ENCODE results near the gene LRIT3.

LRIT3 gene, protein sequence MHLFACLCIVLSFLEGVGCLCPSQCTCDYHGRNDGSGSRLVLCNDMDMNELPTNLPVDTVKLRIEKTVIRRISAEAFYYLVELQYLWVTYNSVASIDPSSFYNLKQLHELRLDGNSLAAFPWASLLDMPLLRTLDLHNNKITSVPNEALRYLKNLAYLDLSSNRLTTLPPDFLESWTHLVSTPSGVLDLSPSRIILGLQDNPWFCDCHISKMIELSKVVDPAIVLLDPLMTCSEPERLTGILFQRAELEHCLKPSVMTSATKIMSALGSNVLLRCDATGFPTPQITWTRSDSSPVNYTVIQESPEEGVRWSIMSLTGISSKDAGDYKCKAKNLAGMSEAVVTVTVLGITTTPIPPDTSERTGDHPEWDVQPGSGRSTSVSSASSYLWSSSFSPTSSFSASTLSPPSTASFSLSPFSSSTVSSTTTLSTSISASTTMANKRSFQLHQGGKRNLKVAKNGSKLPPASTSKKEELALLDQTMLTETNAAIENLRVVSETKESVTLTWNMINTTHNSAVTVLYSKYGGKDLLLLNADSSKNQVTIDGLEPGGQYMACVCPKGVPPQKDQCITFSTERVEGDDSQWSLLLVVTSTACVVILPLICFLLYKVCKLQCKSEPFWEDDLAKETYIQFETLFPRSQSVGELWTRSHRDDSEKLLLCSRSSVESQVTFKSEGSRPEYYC

DNA sequence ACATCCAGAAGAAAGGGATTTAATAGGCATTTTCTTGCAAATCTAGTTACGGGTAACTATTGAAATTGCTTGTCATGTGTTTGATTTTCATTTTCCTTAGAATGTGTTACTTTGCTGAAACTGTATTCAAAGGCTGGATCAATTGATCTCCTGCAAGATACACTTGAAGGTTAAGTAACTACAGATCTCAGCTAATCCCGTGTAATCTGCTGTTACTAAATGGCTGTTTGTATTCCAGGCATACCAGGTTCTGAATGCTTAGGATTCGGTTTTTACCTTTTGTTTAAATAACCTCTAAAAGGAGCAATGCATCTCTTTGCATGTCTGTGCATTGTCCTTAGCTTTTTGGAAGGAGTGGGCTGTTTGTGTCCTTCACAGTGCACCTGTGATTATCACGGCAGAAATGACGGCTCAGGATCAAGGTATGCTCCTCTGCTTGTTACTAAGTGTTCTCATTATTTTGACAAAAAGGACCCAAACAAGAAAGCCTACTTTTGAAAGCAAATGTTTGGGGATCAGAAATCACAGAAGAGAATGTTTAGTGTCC is at the start of gene LRIT3:
Gene LRIT3 (plus strand): TSS at position 212 of the 547 bp plus-strand sequence. CDS start 95 bp downstream, at position 307.
- DNase-seq = no peak

DNA sequence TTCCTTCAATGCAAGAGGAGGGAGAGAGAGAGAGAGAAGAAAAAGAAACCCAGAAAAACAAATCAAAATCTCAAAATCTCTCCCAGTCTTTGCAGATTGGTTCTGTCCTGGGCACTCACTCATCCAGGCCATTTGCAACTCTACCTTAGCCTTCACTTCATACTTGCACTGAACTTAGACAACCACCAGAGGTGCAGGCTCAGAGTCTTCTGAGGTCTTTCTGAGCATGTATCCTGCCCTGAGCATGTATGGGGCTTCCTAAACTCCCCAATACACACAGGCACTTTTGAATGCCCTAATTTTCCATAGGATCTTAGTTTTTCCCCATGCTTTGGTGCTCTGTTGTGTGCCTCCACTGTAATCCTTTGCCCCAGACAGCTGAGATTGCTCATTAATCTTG is 49.0 kb upstream of the LRIT3 start:
- no peak for DNase-seq

DNA sequence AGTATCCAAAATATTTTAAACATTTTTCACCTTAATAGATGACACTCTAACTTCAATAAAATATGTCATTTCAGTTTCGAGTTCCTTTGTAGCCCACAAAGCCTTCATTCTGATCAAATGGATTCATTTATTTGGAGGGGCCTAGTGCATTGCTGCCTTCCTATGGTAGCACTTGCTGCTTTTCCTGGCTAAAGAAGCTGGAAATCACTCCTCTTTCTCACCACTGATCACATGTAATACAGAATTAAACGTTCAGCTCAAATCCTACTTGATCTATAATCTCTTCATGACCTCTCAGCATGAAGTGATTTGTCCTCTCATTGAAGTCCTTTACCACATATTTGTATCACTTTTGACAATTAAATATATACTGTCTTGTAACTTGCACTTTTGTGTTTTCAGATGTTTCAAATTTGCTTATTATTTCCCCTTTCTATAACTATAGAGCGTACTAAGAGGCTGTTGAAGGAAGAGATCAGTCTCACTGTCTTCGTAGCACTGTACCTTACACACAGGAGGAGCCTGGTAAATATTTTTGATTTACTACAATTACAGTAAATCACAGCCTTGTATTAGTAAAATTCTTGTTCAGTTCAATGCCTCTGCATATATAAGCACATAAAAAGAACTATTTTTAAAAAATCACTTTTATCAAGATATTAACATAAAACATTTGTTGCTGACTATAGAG is 46.7 kb upstream of the LRIT3 start:
- DNase-seq = no peak

DNA sequence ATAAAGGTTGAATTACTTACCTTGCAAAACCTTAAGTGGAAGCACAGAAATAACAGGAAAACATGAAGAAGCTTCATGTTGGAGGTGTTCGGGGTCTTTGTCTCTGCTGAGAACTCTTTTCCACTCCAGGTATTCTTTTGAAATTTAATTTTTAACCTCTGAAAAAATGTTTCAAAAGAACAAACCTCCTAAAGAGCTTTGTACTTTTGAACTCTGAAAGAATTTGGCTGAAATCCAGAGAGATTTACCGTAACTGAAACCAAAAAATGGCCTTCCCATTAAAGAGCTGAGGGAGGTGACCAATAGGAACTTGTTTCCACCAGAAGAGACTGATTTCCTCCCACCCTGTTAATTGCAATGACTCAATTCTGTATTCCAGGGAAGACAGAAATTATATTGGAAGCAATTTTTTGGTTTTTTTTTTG is 46.0 kb upstream of the LRIT3 start, which contains the start of gene CFI:
Gene CFI (minus strand): TSS at position 105 of the 425 bp plus-strand sequence. CDS start 28 bp downstream, at position 77.
- DNase-seq = no peak

DNA sequence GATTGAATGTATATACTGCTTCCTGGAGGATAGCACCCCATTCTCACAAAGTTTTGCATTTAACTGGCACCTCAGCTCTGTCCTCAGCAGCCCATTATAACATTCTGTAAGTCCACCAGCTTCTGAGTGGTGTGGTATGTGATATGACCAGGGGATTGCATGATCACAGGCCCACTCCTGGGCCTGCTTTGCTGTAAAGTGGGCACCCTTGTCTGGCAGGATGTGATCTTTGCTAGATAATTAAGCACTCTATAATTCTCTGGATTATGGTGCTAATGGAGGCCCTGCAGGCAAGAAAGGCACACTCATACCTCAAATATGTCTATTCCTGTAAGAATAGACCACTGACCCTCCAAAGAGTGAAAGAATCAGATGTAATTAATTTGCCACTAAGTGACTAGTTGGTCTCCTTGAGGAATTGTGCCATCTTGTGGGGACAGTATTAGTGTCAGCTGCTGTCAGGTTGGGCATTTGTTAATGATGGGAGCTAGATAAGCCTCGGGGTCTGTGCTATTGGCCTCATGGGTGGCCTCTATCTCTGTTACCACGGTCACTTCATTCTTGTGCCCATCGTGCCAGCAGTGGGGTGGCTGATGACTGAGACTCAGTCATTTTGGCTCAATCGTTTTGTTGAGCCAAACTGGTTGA is 43.9 kb upstream of the LRIT3 start:
- DNase-seq = no peak

DNA sequence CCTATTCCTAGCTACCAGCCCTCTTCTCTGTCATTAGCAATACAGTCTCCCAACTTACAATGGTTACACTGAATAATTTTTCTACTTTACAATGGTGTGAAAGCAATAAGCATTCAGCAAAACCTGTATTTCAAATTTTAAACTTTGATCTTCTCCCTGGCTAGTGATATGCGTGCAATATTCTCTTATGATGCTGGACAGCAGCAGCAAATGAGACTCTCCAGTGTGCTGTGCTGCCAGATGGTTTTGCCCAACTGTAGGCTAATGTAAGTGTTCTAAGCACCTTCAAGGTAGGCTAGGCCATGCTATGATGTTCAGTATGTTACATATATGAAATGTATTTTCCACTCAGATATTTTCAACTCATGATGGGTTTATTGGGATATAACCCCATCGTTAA is 38.3 kb upstream of the LRIT3 start:
- no peak for DNase-seq

DNA sequence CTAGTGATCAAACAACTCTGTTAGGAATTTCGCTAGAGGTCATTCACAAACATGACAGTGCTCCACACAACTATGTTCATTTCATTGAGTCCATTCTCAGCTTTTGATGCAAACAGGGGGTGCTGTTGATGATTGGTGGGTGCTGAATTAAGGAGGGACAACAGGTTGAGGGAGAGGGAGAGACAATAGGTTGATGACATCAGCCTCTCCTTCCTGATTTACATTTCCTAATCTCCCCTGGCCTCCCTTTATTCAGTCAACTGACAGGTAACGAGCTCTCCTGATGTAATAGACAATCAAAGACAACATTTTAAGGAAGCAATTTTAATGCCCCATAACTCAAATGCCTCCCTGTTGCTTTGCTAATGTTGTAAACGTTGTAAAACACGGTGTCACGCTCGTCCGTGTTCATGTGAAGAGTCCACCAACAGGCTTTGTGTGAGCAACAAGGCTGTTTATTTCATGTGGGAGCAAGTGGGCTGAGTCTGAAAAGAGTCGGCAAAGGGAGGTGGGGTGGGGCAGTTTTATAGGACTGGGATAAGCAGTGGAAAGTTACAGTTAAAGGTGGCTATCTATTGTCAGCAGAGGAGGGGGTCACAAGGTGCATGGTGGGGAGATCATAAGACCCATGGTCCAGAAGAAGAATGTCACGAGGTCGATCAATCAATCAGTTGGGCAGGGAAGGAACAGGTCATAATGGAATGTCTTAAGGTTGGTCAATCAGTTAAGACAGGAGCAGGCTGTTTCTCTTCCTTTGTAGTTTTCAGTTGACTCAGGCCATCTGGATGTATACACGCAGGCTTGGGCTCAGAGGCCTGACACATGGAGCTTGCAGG is 37.1 kb upstream of the LRIT3 start:
- DNase-seq = no peak

DNA sequence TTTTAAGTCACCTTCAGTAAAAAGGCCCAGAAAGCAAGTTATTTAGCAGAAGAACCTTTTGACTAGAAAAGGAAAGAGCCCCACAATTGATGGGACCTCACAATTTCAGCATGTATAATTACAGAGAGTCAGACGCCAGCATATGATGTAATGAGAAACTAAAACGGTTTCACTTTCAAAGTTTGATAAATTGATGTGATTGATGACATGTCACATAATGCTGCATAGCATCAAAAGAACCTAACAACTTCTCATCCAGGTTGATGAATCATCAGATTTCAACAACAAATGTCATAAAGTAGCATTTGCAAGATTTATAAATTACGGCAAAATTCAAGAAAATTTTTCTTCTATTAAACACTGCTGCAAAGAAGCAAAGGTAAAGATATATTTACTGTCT is 36.2 kb upstream of the LRIT3 start:
- DNase-seq = no peak

DNA sequence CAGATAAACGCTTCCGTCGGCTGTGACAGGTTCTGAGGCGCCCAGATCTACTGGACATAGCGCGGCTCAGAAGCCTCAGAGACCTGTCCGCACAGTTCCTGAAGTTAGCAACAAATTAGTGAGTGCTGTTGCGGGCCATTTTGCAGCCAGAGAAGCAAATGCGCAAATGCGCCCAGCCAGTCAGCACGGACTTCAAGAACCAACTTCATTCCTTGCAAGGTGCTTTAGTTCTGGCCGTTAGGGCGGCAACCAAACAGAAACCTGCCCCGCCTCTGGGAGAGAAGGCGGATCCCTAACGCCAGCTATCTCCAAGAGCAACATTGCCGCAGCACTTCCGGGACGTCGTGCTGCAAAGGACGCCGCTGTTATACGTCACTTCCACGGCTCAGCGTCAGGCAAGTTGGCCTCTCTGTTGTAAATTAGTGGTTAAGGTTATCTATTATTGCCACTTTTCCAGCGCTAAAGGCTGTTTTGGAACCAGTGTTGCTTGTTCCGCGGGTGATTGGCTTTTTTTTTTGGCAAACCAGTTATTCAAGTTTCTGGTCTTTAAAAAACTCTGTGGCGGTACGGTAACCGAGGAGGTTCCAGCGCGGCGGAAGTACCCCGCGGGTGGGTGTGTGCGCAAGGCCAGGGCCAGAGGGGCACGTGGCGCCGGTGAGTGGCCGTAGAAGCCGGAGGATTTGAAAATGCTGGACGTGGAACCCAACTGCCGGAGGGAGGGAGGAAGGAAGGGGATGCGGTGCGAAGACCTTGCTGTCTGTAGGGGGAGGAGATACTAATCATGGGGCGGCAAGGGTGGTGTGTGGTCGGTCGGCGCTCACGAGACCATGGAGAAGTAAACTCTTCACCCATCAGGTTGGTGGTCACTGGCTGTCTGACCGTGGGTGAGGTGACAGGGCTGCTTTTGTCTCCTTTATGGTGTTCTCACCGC is 32.5 kb upstream of the LRIT3 start, which contains the start of gene GAR1:
Gene GAR1 (plus strand): TSS at position 612 of the 931 bp plus-strand sequence. CDS start 403 bp downstream, outside the sequence.
- peak; percentile 91 for DNase-seq

DNA sequence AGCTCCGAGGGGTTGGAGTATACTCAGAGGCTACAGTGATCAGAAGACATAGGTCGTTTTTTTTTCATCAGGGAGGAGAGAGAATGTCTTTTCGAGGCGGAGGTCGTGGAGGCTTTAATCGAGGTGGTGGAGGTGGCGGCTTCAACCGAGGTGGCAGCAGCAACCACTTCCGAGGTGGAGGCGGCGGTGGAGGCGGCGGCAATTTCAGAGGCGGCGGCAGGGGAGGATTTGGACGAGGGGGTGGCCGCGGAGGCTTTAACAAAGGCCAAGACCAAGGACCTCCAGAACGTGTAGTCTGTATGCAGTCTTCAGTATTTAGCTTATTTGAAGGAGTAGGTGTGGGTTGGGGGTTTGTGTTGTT is 31.8 kb upstream of the LRIT3 start:
- DNase-seq = peak; percentile 38

DNA sequence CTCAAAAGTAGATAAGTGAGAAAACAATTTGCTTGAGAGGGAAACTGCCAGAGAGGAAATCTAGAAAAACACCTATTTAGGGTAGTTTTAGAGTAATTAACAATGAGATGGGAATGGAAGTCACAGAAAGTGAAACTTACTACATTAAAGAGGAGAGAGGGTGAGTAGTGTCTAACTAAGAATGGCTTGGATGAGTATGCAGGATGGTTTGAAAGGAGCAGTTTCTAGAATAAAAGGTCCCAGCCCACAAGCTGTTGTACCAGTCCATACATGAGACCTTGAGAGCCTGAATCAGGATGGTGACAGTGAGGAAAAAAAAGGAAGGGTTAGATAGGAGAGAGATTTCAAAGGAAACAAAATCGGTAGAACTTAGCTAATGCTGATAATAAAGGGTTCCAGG is 31.0 kb upstream of the LRIT3 start:
- DNase-seq = peak; percentile 3

DNA sequence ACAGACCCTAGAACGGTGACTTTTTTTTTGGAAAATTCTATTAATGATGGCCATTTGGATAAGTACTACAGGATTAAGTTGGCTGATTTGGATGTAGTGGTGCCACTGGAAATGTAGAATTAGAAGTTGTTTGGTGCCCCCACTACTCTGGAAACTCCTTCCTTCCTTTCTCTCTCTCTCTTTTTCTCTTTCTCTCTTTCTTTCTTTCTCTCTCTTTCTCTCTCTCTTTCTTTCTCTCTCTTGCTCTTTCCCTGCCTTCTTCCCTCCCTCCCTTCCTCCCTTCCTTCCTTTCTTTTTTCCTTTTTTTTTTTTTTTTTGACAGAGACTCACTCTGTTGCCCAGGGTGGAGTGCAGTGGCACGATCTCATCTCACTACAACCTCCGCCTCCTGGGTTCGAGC is 29.6 kb upstream of the LRIT3 start:
- DNase-seq = no peak

DNA sequence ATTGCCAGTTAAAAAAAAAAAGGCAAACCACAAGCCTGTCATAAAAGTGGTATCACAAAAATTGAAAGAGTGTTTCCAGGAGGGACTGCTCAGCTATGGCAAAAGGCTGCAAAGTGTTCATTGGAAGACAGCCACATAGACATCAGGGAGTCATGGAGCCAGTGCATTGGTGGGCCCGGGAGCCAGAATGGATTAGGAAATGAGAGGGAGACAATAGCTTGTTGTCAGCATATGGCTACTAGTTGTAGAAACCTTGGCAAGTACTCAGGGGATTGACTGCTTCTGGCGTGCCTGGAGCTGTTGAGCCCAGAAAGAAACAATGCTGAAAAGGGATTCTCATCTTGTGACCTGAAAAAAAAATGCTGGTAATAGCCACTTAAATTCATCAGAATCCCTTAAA is 27.3 kb upstream of the LRIT3 start:
- DNase-seq = no peak

DNA sequence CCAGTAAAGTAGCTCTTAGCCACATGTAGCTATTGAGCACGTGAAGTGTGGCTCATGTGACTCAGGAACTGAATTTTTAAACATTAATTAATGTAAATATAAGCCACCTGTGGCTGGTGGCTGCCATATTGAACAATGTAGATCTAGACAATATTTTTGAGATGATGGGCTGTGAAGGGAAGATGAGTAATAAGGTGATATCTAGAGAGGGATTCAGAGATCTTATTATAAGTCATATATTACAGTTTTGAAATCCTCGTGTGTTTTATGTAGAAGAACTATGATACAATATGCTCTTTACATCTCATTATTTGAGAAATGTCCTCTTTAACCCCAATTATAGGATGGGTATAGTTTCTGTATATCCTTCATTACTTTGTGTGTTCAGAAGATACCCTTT is 26.7 kb upstream of the LRIT3 start:
- peak; percentile 4 for DNase-seq

DNA sequence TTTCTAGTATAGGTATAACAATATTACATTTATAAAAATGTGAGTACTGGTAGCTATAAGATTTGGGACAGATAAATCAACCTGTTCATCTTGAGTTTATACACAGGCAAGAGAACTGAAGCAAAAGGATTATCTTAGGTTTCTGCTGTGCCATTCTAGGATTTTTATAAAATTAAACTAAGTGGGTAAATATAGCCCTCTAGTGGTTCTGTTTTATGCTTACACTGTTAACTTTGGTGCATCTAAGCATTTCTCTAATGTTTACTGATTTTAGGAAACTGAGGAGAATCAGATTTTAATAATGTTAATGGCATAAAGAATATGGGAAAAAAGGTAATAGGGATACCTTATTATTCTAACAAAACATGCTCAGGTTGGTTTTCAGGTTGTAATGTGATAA is 21.2 kb upstream of the LRIT3 start:
- no peak for DNase-seq

DNA sequence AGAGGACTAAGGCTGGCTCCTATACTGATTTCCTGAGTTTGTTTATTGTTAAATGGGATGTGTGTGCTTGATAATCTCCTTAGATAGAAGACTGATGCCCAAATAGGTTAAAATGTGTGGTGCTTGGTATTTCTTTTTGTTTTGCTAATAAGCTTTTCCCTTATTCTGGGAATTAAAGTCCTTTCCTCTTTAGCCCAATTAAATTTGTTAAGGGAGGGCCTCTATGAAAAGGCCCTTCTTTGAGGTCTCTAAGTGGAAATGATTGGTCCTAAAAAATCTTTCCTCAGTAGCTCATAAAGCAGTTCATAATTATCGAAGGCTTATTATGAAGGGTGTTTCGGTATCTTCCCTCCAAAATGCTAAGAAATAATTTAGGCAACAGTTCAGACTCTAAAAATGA is 20.2 kb upstream of the LRIT3 start, which contains the start of gene RRH:
Gene RRH (plus strand): TSS at position 301 of the 400 bp plus-strand sequence. CDS start 56 bp downstream, at position 357.
- no peak for DNase-seq

DNA sequence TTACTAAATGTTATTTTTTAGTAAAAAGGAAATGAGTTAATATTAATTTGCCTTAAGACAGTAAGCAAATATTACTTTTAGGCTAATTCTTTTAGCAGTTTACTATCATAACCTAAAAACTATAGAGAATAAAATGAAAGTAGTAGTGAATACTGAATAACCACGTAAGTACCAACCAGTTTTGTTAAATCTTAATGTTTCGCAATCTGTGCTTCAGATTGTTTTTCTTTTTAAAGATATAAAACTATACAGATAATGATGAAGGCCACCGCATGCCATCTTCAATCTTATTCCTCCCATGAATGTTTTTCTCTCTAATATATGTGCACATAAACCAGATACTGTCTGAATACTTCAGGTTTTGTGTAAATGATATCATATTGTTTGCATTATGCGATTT is 14.2 kb upstream of the LRIT3 start:
- DNase-seq = no peak

DNA sequence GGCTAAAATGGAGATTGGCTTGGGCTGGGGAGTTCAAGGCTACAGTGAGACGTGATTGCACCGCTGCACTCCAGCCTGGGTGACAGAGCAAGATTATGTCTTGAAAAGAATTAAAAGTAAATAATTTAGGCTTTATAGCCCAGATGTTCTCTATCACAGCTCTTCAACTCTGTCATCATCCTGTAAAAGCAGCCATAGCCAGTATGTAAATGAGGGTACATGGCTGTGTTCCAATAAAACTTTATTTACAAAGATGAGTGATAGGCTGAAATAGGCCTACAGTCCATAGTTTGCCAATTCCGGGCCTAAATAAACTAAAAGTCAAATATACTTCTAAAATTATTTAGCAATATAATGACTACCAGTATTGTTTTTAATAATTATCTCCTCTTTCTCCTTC is 10.9 kb upstream of the LRIT3 start:
- no peak for DNase-seq

DNA sequence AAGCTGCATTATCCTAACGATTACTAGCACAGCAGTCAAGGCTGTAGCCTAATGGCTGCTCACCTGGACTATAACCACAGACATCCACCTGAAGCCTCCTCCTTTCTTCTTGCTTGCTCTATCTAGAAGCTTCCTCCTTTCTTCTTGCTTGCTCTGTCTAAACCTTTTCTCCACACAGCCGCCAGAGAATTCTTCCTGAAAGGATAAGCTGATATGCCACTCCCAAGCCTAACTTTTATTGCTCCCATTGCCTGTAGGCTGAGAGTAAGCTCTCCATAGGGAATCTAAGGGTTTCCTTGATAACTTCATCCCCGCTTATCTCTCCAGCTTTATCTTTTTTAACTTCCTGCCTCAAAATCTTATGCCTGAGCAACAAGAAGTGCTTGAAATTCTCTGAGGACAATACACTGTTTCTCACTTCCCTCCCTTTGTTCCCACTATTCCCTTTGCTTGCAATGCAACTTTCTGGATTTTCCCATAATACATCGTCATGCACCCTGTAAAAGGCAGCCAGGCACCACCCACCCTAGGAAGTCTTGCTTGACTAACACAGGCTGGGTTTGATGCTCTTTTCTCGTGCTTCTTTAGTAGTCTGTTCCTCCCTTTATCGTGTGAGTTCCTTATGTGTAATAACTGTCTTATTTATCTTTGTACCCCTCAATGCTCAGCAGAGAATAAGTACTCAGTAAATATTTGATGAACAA is 1.4 kb upstream of the LRIT3 start:
- no peak for DNase-seq

DNA sequence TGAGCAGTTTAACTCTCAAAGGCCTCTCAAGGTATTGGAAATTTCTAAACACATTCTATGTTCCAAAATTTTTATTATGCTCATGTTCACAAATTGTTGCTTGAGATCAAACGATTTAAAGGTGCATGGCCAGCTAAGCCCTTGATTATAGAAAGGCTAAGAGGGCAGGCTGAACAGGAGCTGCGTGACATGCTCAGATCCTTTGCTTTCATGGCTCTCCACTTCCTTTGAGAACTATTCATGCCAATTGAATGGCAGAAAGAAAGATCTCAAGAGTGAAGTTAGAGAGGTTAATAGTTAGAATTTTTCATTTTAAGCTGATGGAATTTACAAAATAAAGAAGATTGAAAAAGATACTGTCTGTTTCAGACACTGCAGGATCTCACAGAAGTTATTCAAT is 594 bp downstream of the LRIT3 start:
- no peak for DNase-seq
